Mesothelial cell of epicardium (in vitro differentiated cells): ENCODE measurements around the gene PNPO. TPM values are rescaled to one million over a fixed set of nuclear protein-coding genes. Genes with fewer than 3 reads are reported as not detected.

Experiments used
- DNase-seq, 2 experiments: peaks; one replicate each; pipeline ENCODE4 v3.0.0; 2021; ENCODE audit warnings: low spot score in 2 of 2; ENCODE audit not compliant: unreplicated experiment in 2 of 2
- H3K27ac Mint-ChIP-seq: 2 replicates; pipeline ENCODE4 v1.8.0; 2021; ENCODE audit warnings: mixed read lengths
- H3K27me3 Mint-ChIP-seq: 2 replicates; pipeline ENCODE4 v1.8.0; 2021; ENCODE audit warnings: low read depth, mixed read lengths
- H3K36me3 Mint-ChIP-seq: 2 replicates; pipeline ENCODE4 v1.8.0; 2021; ENCODE audit warnings: mixed read lengths
- H3K4me1 Mint-ChIP-seq: 2 replicates; pipeline ENCODE4 v1.8.0; 2021; ENCODE audit warnings: mixed read lengths
- H3K4me3 Mint-ChIP-seq: 2 replicates; pipeline ENCODE4 v1.8.0; 2021; ENCODE audit warnings: mild to moderate bottlenecking, moderate library complexity, mixed read lengths
- H3K9me3 Mint-ChIP-seq: 2 replicates; pipeline ENCODE4 v1.8.0; 2021; ENCODE audit warnings: mixed read lengths
- CTCF ChIP-seq: fragments of 200-600 bp; sonication (generic); IDR thresholded peaks from one replicate; pipeline ENCODE4 v1.5.0; 2021; ENCODE audit warnings: antibody characterized with exemption; ENCODE audit not compliant: unreplicated experiment
- total RNA-seq: library from RNA; stranded (reverse); gene quantifications from 3 replicates; pipeline ENCODE4 v1.2.1, GENCODE V29; 2021

PNPO gene
- total RNA-seq, 1 donor from 2014 or later: 7.4 TPM

- Mint-ChIP-seq H3K36me3 (peaks cover 8% of the 10 kb centered on the region), H3K27ac (peak within 1 kb of the TSS; percentile 84), H3K4me1 (peaks cover 37% of the 10 kb centered on the region), H3K4me3 (peak within 1 kb of the TSS; percentile 78), H3K27me3 (no peaks in the 10 kb centered on the region), H3K9me3 (no peaks in the 10 kb centered on the region)
- peak; percentile 91 for TF ChIP-seq CTCF
- DNase-seq: peak; percentile 99 to 100
Observed at GRCh38 chr17:47970725-47971499, 29.5 kb downstream of the PNPO start, which contains the start of gene CDK5RAP3. Gene CDK5RAP3, plus strand, starts transcription at chr17:47971113. Its CDS starts 34 bp downstream, at chr17:47971147.

GRCh38 chr17:47973541-47973940, 32.2 kb downstream of the PNPO start:
- TF ChIP-seq CTCF: no peak
- no peak overlapping the region for H3K4me3 Mint-ChIP-seq
- H3K36me3 Mint-ChIP-seq: peaks cover 18% of the 10 kb centered on the region
- DNase-seq: no peak
- H3K27ac Mint-ChIP-seq: no peak overlapping the region
- H3K27me3 Mint-ChIP-seq: no peaks in the 10 kb centered on the region
- no peaks in the 10 kb centered on the region for H3K9me3 Mint-ChIP-seq
- peaks cover 24% of the 10 kb centered on the region for H3K4me1 Mint-ChIP-seq

- H3K4me1 Mint-ChIP-seq: peaks cover 16% of the 10 kb centered on the region
- peaks cover 32% of the 10 kb centered on the region for H3K36me3 Mint-ChIP-seq
- H3K27me3 Mint-ChIP-seq: no peaks in the 10 kb centered on the region
- DNase-seq: no peak
- H3K27ac Mint-ChIP-seq: no peak overlapping the region
- no peak for TF ChIP-seq CTCF
- no peaks in the 10 kb centered on the region for H3K9me3 Mint-ChIP-seq
- H3K4me3 Mint-ChIP-seq: no peak overlapping the region
Observed at GRCh38 chr17:47975189-47975822, 33.9 kb downstream of the PNPO start.

GRCh38 chr17:47975823-47976205, 34.4 kb downstream of the PNPO start:
- H3K27ac Mint-ChIP-seq: no peak overlapping the region
- H3K27me3 Mint-ChIP-seq: no peaks in the 10 kb centered on the region
- TF ChIP-seq CTCF: no peak
- DNase-seq: no peak
- peaks cover 37% of the 10 kb centered on the region for H3K36me3 Mint-ChIP-seq
- no peak overlapping the region for H3K4me3 Mint-ChIP-seq
- H3K9me3 Mint-ChIP-seq: no peaks in the 10 kb centered on the region
- H3K4me1 Mint-ChIP-seq: peaks cover 13% of the 10 kb centered on the region

- H3K27ac Mint-ChIP-seq: no peak overlapping the region
- peaks cover 42% of the 10 kb centered on the region for H3K36me3 Mint-ChIP-seq
- no peaks in the 10 kb centered on the region for H3K27me3 Mint-ChIP-seq
- peak; percentile 75 for TF ChIP-seq CTCF
- H3K4me1 Mint-ChIP-seq: peaks cover 13% of the 10 kb centered on the region
- H3K4me3 Mint-ChIP-seq: no peak overlapping the region
- peak; percentile 47 to 65 for DNase-seq
- no peaks in the 10 kb centered on the region for H3K9me3 Mint-ChIP-seq
Observed at GRCh38 chr17:47978324-47978723, 37.0 kb downstream of the PNPO start.
